ENCODE data around the gene RNF41.
"Not testable (repeated sequence)": the region's sequence is repeated elsewhere in the genome, so short reads cannot be mapped to it uniquely, and the experiment has no call there.

Gene RNF41

GRCh38 chr12:56202366-56202765 lies 19.4 kb downstream of the RNF41 start:
- DNase-seq (ENCODE audit: extremely low spot score): no peak
- CTCF ChIA-PET: interaction anchor here (0.6 to 1.8 kb wide), 5 partner anchors 13 to 118 kb away, joined by 3 to 11 read pairs (median 3); partner anchors contain the start of genes ANKRD52, RNF41 and SMARCC2
- TF ChIP-seq ARNT (IDR thresholded peaks at IDR 0.05) (no peak), SUZ12 (IDR thresholded peaks at IDR 0.05) (no peak), HDGF (IDR thresholded peaks at IDR 0.05; ENCODE audit: borderline replicate concordance) (no peak), SP1 (IDR thresholded peaks at IDR 0.05) (no peak), ZNF384 (IDR thresholded peaks at IDR 0.05) (no peak), L3MBTL2 (conservative IDR thresholded peaks at IDR 0.05) (no peak), CTBP1 (IDR thresholded peaks at IDR 0.05; ENCODE audit: borderline replicate concordance) (no peak), TARDBP (IDR thresholded peaks at IDR 0.05) (no peak), NFRKB (IDR thresholded peaks at IDR 0.05) (no peak), FOXM1 (IDR thresholded peaks at IDR 0.05; ENCODE audit: borderline replicate concordance) (no peak), FOXA1 (IDR thresholded peaks at IDR 0.05) (no peak)
- POLR2A ChIA-PET: interaction anchor here (3.1 kb wide), 1 partner anchor 19 kb away, joined by 21 read pairs; the partner anchor contains the start of gene RNF41

GRCh38 chr12:56198836-56199235 lies 22.9 kb downstream of the RNF41 start:
- TF ChIP-seq PKNOX1 (IDR thresholded peaks at IDR 0.05) (no peak), ELF4 (IDR thresholded peaks at IDR 0.05) (no peak), LEF1 (IDR thresholded peaks at IDR 0.05; ENCODE audit: borderline replicate concordance) (no peak), TARDBP (IDR thresholded peaks at IDR 0.05) (no peak), ARNT (IDR thresholded peaks at IDR 0.05) (no peak), CTBP1 (IDR thresholded peaks at IDR 0.05; ENCODE audit: borderline replicate concordance) (no peak), BHLHE40 (IDR thresholded peaks at IDR 0.05; ENCODE audit: borderline replicate concordance) (no peak)
- DNase-seq (ENCODE audit: extremely low spot score): no peak
- CTCF ChIA-PET: interaction anchor here (0.7 kb wide), 1 partner anchor 23 kb away, joined by 3 read pairs; the partner anchor contains the start of gene RNF41
- POLR2A ChIA-PET: interaction anchor here (1.9 kb wide), 1 partner anchor 23 kb away, joined by 8 read pairs; the partner anchor contains the start of gene RNF41

- TF ChIP-seq PKNOX1 (IDR thresholded peaks at IDR 0.05) (no peak), LEF1 (IDR thresholded peaks at IDR 0.05; ENCODE audit: borderline replicate concordance) (no peak), FOXM1 (IDR thresholded peaks at IDR 0.05; ENCODE audit: borderline replicate concordance) (no peak), ZNF384 (IDR thresholded peaks at IDR 0.05) (no peak), SUZ12 (IDR thresholded peaks at IDR 0.05) (no peak), FOXK2 (IDR thresholded peaks at IDR 0.05) (no peak), L3MBTL2 (conservative IDR thresholded peaks at IDR 0.05) (no peak)
- ChIA-PET POLR2A (interaction anchor here (1.9 to 2.0 kb wide), 2 partner anchors 24 kb away, joined by 8 to 12 read pairs; partner anchors contain the start of gene RNF41), CTCF (interaction anchor here (0.7 to 2.2 kb wide), 2 partner anchors 9 to 24 kb away, joined by 3 to 15 read pairs; partner anchors contain the start of gene RNF41)
- no peak for DNase-seq (ENCODE audit: extremely low spot score)
These were observed 23.6 kb downstream of the RNF41 start for GRCh38 chr12:56197921-56198635.

- POLR2A ChIA-PET: interaction anchor here (2.0 kb wide), 1 partner anchor 25 kb away, joined by 12 read pairs; the partner anchor contains the start of gene RNF41
- CTCF ChIA-PET: interaction anchor here (0.7 to 2.2 kb wide), 3 partner anchors 10 to 73 kb away, joined by 4 to 15 read pairs (median 7); partner anchors contain the start of gene RNF41
- DNase-seq (ENCODE audit: extremely low spot score): not testable (repeated sequence)
These were observed 24.7 kb downstream of the RNF41 start for GRCh38 chr12:56196818-56197550.

GRCh38 chr12:56193025-56193578 lies 28.6 kb downstream of the RNF41 start:
- peak; percentile 64 for DNase-seq (ENCODE audit: extremely low spot score)
- ChIA-PET POLR2A (no interaction called here), CTCF (no interaction called here)
- TF ChIP-seq NFRKB (IDR thresholded peaks at IDR 0.05) (peak; percentile 60), ELF4 (IDR thresholded peaks at IDR 0.05) (no peak)

GRCh38 chr12:56192582-56192981 lies 29.1 kb downstream of the RNF41 start:
- POLR2A ChIA-PET: interaction anchor here (5.3 kb wide), 1 partner anchor 29 kb away, joined by 66 read pairs; the partner anchor contains the start of gene RNF41
- TF ChIP-seq TARDBP (IDR thresholded peaks at IDR 0.05) (no peak), BHLHE40 (IDR thresholded peaks at IDR 0.05; ENCODE audit: borderline replicate concordance) (no peak), FOXM1 (IDR thresholded peaks at IDR 0.05; ENCODE audit: borderline replicate concordance) (no peak), ELF4 (IDR thresholded peaks at IDR 0.05) (no peak), CTBP1 (IDR thresholded peaks at IDR 0.05; ENCODE audit: borderline replicate concordance) (no peak), SP1 (IDR thresholded peaks at IDR 0.05) (no peak)
- DNase-seq (ENCODE audit: extremely low spot score): no peak
- CTCF ChIA-PET: interaction anchor here (2.1 kb wide), 1 partner anchor 74 kb away, joined by 7 read pairs; the partner anchor contains the start of gene ZC3H10
